IPS-15b (cell line): ENCODE measurements around the gene ROR2.

Experiments used
- H3K27me3 ChIP-seq: one replicate; pipeline ENCODE4 v1.6.1; 2013; ENCODE audit warnings: low read length; ENCODE audit not compliant: control insufficient read depth, insufficient read depth
- H3K36me3 ChIP-seq: one replicate; pipeline ENCODE4 v1.6.1; 2013; ENCODE audit warnings: low read length; ENCODE audit not compliant: control insufficient read depth, insufficient read depth
- H3K4me1 ChIP-seq: one replicate; pipeline ENCODE4 v1.6.1; 2013; ENCODE audit warnings: mild to moderate bottlenecking, low read length; ENCODE audit not compliant: control insufficient read depth, insufficient read depth
- H3K4me3 ChIP-seq: one replicate; pipeline ENCODE4 v1.5.1; 2013; ENCODE audit warnings: low read depth, low read length
- H3K9ac ChIP-seq: one replicate; pipeline ENCODE4 v1.6.1; 2013; ENCODE audit warnings: low read depth, mild to moderate bottlenecking, low read length
- H3K9me3 ChIP-seq: one replicate; pipeline ENCODE4 v1.6.1; 2013; ENCODE audit warnings: mild to moderate bottlenecking, low read length; ENCODE audit not compliant: control insufficient read depth, insufficient read depth

ROR2 gene

GRCh38 chr9:91946653-91947488 is 3.2 kb downstream of the ROR2 start:
- no peaks in the 10 kb centered on the region for H3K9me3 ChIP-seq
- H3K4me1 ChIP-seq: peaks cover 22% of the 10 kb centered on the region
- H3K36me3 ChIP-seq: no peaks in the 10 kb centered on the region
- H3K27me3 ChIP-seq: peaks cover 31% of the 10 kb centered on the region
- H3K9ac ChIP-seq: no peak overlapping the region
- H3K4me3 ChIP-seq: no peak overlapping the region

DNA sequence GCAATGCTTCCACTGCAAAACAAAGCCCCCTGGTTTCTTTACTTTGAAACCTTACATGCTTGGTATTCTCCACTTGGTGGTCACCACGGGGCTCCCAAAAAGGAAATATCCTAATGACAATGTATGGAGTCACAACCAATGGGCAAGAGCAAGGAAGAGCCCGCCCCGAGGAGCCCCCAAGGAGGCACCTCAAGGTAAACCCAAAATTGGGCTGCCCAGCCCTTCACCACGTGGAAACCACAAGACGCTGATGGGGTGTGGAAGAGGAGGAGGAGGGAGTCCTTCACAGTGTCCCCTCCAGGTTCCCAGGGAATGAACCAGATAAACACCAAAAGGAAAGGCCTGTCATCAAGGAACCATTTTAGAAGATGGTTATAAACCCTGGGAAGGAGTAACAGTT is 3.8 kb downstream of the ROR2 start:
- Histone ChIP-seq H3K9ac (no peak overlapping the region), H3K4me1 (peaks cover 22% of the 10 kb centered on the region), H3K9me3 (no peaks in the 10 kb centered on the region), H3K27me3 (peaks cover 24% of the 10 kb centered on the region), H3K4me3 (no peak overlapping the region), H3K36me3 (no peaks in the 10 kb centered on the region)

GRCh38 chr9:91945277-91946085 is 4.5 kb downstream of the ROR2 start:
- Histone ChIP-seq H3K36me3 (no peaks in the 10 kb centered on the region), H3K4me1 (peaks cover 19% of the 10 kb centered on the region), H3K4me3 (peak overlapping the region; percentile 4), H3K9ac (no peak overlapping the region), H3K9me3 (no peaks in the 10 kb centered on the region), H3K27me3 (peaks cover 17% of the 10 kb centered on the region)

DNA sequence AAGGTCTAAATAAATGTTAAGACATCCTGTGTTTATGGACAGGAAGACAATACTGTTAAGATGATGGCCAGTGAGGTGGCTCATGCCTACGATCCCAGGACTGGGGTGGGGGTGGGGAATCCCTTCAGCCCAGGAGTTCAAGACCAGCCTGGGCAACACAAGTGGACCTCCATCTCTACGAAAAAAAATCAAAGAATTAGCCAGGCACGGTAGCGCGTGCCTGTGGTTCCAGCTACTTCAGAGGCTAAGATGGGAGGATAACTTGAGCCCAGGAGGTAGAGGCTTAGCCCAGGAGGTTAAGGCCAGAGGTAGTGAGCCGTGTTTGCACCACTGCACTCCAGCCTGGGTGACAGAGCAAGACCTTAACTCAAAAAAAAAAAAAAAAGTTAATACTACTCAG is 5.3 kb downstream of the ROR2 start:
- H3K36me3 ChIP-seq: no peaks in the 10 kb centered on the region
- H3K9ac ChIP-seq: no peak overlapping the region

DNA sequence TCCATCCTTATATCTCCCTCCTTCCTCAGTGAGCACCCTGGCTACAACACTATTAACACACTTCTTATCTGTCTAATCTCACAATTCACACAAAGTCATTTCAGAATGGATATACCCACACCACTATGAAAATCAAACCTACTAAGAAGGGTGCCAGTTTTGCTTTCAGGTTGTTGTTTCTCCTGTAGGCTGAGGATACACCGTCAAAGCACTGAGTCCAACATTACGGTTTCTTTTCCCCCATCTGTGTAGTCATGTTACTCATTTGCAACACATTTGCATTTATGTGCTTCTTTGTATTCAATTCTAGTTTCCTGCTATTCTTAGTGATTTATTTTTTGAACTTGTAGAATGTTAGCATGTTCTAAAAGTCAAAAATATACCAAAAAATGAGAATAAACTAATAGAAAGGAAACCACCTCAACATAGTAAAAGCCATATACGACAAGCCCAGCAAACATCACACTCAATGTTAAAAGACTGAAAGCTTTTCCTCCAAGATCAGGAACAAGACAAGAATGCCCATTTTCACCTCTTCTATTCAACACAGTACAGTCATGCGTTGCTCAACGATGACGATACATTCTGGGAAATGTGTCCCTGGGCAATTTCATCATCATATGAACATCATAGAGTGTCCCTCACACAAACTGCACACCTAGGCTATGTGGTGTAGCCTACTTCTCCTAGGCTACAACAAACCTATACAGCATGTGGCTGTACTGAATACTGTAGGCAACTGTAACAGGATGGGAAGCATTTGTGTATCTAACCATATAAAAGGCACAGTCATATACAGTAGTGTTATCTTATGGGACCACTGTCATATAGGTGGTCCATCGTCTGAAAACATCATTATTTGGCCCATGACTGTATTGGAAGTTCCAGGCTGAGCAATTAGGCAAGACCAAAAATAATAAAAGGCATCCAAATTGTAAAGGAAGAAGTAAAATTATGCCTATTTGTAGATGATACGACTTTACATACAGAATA is 6.3 kb downstream of the ROR2 start:
- H3K36me3 ChIP-seq: no peaks in the 10 kb centered on the region
- H3K4me3 ChIP-seq: no peak overlapping the region
- peaks cover 23% of the 10 kb centered on the region for H3K4me1 ChIP-seq
- no peaks in the 10 kb centered on the region for H3K9me3 ChIP-seq
- H3K9ac ChIP-seq: no peak overlapping the region
- peaks cover 17% of the 10 kb centered on the region for H3K27me3 ChIP-seq

More for the DNA sequence above, 5.3 kb downstream of the ROR2 start:
- Histone ChIP-seq H3K9me3 (no peaks in the 10 kb centered on the region), H3K4me3 (peak overlapping the region; percentile 4), H3K27me3 (peaks cover 17% of the 10 kb centered on the region), H3K4me1 (peaks cover 23% of the 10 kb centered on the region)

DNA sequence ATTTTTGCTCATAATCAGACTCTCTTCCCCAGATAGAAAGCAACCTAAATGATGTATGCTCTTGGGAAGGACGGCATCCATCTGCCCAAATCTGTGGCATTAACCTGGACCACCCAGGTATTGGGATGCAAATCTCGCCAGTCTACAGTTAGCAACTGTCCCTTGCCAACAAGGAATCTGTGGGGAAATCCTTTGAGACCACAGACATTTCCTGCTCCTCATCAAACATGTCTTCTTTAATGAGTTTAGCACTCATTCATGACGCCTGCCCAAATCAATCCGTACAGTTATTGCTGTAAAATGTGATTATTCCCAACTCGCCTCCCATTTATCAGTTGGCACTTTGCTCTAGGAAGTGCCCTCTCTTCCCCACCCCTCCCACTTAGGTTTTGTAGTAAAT is 7.8 kb downstream of the ROR2 start:
- H3K27me3 ChIP-seq: peaks cover 6% of the 10 kb centered on the region
- no peaks in the 10 kb centered on the region for H3K9me3 ChIP-seq
- peaks cover 23% of the 10 kb centered on the region for H3K4me1 ChIP-seq
- H3K4me3 ChIP-seq: no peak overlapping the region
- no peak overlapping the region for H3K9ac ChIP-seq
- no peaks in the 10 kb centered on the region for H3K36me3 ChIP-seq

- Histone ChIP-seq H3K4me1 (peaks cover 12% of the 10 kb centered on the region), H3K9me3 (no peaks in the 10 kb centered on the region), H3K4me3 (no peak overlapping the region), H3K9ac (no peak overlapping the region), H3K27me3 (no peaks in the 10 kb centered on the region), H3K36me3 (no peaks in the 10 kb centered on the region)
These were observed 10.1 kb downstream of the ROR2 start for GRCh38 chr9:91939978-91940377.

DNA sequence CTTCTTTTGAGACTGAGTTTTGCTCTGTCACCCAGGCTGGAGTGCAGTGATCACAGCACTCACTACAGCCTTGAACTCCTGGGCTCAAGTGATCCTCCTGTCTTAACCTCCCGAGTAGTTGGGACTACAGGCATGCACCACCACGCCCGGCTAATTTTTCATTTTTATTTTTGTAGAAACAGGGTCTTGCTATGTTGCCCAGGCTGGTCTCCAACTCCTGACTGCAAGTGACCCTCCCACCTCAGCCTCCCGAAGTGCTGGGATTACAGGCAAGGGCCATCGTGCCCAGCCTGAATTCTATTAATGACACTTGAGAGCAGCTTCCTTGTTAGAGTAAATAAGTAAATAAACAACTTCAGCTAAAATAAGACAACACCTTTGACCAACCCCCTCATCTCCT is 12.3 kb downstream of the ROR2 start:
- Histone ChIP-seq H3K4me1 (peaks cover 3% of the 10 kb centered on the region), H3K36me3 (no peaks in the 10 kb centered on the region), H3K9me3 (no peaks in the 10 kb centered on the region), H3K4me3 (no peak overlapping the region), H3K27me3 (no peaks in the 10 kb centered on the region), H3K9ac (no peak overlapping the region)

GRCh38 chr9:91937056-91937455 is 13.0 kb downstream of the ROR2 start:
- no peak overlapping the region for H3K9ac ChIP-seq
- H3K27me3 ChIP-seq: no peaks in the 10 kb centered on the region
- H3K36me3 ChIP-seq: no peaks in the 10 kb centered on the region
- H3K9me3 ChIP-seq: no peaks in the 10 kb centered on the region
- no peak overlapping the region for H3K4me3 ChIP-seq
- H3K4me1 ChIP-seq: peaks cover 3% of the 10 kb centered on the region

DNA sequence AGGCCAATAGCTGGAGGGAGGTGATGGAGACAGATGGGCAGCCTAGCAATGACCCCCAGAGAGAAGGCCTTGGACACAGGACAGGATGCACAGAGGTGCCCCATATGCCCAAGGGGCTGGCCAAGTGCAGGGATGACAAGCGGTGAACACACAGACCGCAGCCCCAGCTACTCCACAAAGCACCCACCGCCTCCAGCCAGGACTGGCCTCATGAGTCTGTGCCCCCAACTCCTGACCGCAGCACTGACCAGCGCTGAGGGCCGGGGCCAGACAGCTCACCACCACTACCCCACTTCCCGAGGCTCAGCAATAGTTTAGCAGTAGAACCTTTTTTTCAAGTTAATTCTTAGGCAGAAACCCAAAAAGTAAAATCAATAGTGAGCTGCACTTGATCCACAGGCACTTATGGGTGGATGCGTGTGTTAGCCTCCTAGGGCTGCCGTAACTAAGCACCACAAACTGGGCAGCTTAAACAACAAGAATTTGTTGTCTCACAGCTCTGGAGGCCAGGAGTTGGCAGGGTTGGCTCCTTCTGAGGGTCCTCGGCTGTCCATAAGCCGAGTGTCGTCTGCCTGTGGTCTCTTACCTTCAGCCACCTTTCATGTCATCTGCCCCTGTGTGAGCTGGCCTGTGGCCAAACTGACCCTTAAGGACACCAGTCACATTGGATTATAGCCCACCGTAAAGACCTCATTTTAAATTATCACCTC is 14.1 kb downstream of the ROR2 start:
- H3K4me3 ChIP-seq: no peak overlapping the region
- H3K4me1 ChIP-seq: peaks cover 3% of the 10 kb centered on the region
- no peaks in the 10 kb centered on the region for H3K27me3 ChIP-seq
- H3K9ac ChIP-seq: no peak overlapping the region
- peaks cover 3% of the 10 kb centered on the region for H3K9me3 ChIP-seq
- H3K36me3 ChIP-seq: no peaks in the 10 kb centered on the region
